NCI-H2107 treated with DMSO at 0.1 percent for 48 hours (cell line): ENCODE measurements around the gene GRK1.
A peak's percentile ranks its signal among the peaks of the same experiment; 100 is the strongest.
"Not testable (repeated sequence)": the region's sequence is repeated elsewhere in the genome, so short reads cannot be mapped to it uniquely, and the experiment has no call there.

Experiments used
- DNase-seq: peaks from one replicate; lab custom pipeline; 2025; ENCODE audit not compliant: unreplicated experiment; lab: John Stamatoyannopoulos, UW

Gene GRK1

DNA sequence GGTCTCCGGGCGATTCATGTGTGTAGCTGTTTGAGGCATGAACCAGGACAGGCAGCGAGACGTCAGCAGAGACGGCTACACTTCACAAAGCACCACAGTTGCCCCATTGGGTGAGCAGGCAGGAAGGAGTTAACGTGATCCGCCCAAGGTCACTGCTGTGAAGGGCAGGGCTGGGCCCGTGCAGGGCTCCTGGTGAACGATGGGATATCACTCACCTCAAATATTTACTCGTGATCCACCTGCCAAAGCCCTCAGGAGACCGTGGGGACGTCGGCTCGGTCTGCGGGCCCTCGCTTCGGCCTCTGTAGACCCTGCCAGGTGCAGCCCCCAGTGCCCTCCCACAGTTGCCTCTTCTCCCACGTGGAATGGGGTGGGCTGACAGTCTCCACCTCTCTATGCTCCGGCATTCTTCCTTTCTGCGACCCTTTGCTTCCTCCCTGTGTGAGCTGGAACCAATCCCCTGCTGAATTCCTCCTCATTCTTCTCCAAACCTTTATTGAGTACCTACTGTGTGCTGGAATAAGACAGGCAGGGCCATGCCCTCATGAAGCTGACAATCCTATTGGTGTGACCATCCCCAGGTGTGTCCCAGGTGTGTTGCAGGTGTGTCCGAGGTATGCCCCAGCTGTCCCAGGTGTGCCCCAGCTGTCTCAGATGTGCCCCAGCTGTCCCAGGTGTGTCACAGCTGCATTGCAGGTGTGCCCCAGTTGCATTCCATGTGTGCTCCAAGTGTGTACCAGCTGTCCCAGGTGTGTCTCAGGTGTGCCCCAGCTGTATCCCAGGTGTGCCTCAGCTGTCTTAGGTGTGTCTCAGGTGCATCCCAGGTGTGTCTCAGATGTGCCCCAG, 2.0 kb upstream of the GRK1 start:
- DNase-seq, result no peak

DNA sequence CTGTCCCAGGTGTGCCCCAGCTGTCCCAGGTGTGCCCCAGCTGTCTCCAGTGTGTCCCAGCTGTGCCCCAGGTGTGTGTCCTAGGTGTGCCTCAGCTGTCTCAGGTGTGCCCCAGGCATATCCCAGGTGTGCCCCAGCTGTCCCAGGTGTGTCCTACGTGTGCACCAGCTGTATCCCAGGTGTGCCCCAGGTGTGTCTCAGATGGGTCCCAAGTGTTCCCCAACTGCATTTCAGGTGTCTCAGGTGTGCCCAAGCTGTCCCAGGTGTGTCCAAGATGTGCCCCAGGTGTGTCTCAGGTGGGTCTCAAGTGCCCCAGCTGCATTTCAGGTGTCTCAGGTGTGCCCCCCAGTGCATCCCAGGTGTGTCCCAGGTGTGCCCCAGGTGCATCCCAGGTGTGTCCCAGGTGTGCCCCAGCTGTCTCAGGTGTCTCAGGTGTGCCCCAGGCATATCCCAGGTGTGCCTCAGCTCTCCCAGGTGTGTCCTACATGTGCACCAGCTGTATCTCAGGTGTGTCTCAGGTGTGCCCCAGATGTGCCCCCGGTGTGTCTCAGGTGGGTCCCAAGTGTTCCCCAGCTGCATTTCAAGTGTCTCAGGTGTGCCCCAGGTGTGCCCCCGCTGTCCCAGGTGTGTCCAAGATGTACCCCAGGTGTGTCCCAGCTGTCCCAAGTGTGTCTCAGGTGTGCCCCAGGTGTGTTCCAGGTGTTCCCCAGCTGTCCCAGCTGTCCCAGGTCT, 1.3 kb upstream of the GRK1 start:
- no peak for DNase-seq

DNA sequence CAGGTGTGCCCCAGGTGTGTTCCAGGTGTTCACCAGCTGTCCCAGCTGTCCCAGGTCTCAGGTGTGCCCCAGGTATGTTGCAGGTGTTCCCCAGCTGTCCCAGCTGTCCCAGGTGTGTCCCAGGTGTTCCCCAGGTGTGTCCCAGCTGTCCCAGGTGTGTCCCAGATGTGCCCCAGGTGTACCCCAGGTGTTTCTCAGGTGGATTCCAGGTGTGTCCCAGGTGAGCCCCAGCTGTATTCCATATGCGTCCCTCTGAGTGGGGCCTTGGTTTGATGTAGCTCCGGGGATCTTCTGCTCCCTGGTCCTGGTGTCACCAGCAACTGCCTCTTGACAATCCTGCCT, 719 bp upstream of the GRK1 start:
- no peak for DNase-seq

DNA sequence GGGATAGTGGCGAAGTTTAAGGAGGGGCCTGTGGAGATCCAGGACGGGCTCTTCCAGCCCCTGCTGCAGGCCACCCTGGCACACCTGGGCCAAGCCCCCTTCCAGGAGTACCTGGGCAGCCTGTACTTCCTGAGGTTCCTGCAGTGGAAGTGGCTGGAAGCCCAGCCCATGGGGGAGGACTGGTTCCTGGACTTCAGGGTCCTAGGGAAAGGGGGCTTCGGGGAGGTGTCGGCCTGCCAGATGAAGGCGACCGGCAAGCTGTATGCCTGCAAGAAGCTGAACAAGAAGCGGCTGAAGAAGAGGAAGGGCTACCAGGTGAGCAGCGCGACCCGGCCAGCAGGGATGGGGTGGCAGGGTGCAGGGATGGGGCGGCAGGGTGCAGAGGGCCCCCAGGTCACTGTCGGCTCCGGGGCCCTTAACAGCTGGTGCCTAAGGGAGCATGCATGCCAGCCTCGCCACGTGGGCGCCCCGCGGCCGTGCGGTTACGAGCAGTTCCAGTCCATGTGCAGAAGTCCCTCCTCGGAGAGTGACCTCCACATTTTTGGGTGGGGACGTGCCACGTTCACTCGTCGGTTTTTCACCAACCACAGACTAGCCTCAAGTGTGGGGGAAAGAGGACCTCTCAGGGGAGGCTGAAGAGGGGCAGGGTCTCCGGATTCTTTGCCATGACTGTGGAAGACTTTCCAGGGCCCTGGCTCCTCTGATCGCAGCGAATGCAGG, 912 bp downstream of the GRK1 start:
- DNase-seq, result no peak

DNA sequence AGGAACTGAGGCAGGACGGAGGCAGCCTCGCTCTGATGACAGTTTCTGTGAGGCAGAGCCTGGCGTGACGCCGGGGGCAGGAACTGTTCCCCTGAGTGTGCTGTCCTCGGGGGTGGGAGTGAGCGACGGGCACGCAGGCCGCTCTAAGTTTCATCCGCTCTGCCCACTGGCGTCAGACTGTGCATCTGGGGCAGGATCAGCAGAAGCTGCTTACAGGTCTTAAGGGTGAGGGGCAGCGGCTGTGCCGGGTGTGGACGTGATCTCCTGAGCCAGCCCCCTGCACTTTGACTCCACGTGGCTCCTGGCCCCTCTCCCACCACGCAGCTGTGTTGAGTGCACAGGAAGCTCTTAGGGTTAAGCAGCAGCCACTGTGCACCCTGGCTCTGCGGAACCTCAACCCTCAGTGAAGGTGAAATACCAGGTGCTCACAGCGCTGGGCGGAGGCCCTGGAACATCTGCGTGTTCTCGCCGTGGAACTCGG, 1.5 kb downstream of the GRK1 start:
- DNase-seq, result no peak

DNA sequence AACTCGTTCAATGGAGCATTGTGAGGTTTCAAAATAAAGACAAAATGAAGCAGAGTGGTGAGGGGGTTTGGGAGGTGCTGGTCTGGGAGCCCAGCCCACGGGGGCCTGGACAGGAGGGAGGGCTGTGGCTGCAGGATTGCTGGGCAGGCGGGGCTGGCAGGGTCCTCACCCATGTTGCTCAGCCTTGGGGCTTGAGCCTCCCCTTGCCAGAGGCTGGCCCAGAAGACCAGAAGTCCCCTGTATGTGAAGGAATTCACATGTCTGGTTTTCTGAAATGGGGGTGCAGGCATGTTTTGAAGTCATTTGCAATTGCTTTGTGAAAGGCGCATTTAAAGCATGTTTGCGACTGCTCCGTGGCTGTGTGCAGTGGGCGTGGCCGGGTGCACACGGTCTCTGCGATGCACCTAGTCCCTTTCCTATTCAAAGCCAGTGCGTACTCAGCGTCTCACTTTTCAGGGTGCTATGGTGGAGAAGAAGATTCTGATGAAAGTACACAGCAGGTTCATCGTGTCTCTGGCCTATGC, 2.3 kb downstream of the GRK1 start:
- DNase-seq, result no peak

DNA sequence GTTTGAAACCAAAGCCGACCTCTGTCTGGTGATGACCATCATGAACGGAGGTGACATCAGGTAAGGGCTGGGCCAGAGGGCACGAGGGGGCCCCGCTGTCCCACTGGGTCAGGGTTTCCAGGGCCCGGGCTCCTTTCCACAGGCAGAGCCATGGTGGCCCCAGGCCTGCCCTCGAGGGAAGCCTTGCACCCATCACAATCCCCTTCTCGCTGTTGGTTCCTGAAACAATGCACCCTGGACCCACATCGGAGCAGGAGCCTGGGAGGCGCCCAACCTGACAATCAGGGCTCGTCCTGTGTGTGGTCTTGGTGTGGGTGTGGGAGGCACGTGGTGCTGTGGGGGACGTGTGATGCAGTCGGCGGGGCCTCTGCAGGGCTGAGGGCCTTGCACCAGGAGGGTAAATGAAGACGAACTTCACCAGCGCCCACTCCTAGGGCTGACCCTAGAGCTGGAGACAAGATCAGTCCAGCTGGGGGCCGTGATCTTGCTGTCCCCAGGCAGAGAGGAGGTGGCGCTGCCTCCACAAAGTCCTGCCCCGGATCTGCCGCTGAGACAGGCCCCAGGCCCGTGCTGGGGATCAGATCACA, 2.8 kb downstream of the GRK1 start:
- DNase-seq, result no peak

DNA sequence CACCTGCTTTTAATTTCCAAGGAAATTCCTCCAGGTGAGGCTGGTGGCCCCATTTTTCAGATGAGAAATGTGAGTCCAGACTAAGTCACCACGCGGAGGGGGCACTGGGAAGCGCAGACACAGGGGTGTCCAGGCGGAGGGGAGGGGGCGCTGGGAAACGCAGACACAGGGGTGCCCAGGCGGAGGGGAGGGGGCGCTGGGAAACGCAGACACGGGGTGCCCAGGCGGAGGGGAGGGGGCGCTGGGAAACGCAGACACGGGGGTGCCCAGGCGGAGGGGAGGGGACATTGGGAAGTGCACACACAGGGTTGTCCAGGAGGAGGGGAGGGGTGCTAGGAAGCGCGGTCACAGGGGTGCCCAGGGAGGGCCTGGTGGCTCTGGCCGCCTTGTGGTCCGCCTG, 3.5 kb downstream of the GRK1 start:
- DNase-seq, result no peak

DNA sequence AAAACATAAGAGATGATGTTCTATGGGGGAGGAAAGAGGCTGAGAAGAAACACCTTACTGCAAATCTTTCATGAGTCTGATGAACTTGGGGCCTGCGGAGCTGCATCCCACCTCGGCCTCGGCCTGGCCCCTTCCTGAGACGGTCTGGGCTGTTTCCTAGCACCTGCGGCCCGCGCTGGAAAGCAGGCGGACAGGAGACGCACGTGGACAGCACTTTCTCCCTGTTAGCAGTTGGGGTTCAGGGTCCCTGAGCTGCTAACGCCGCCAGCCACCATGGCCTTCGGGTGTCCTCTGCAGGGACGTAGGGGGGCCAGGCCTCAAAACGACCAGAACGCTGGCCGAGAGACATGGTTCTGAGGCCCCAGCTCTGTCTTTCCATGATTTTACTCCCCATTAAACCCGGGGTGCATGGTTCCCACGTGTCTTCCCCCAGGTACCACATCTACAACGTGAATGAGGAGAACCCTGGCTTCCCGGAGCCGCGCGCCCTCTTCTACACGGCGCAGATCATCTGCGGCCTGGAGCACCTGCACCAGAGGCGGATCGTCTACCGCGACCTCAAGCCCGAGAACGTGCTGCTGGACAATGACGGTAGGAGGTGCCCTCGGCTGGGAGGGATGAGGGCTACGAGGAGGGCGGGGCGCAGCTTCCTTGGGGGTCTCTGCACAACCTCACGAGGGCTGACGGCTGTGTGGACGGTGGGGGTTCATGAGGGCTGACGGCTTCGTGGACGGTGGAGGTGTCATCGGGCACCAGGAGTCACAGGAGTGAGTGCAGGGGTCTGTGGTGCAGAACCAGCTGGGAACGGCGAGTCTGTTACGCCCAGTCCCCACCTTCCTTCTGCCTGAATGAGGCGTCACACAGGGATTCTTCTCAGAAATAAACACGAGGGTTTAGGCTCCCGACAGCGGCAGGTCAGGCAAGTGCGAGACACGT, 4.3 kb downstream of the GRK1 start:
- DNase-seq, result no peak

DNA sequence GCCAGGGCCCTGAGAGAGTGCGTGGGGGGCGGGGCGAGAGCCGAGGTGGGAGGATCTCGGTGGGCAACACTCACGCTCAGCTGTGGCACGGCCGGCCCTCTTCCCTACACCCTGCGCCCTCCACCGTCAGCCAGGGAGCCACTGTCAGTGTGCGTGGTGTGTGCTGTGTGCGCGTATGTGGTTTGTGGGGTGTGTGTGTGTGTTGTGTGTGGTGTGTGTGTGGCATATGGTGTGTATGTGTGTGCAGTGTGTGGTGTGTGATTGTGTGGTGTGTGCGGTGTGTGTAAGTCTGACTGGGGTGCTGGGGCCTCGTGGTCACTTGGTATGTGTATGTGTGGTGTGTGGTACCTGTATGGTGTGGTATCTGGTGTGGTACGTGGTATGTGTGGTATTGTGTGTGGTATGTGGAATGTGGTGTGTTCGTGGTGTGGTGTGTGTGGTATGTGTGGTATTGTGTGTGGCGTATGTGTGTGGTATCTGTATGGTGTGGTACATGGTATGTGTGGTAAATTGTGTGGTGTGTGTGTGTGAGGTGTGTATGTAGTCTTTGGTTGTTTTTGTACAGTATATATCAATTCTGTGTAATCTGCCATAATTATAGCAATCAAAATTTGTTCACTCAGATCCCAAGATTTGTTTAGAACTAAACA, 5.1 kb downstream of the GRK1 start:
- no peak for DNase-seq

DNA sequence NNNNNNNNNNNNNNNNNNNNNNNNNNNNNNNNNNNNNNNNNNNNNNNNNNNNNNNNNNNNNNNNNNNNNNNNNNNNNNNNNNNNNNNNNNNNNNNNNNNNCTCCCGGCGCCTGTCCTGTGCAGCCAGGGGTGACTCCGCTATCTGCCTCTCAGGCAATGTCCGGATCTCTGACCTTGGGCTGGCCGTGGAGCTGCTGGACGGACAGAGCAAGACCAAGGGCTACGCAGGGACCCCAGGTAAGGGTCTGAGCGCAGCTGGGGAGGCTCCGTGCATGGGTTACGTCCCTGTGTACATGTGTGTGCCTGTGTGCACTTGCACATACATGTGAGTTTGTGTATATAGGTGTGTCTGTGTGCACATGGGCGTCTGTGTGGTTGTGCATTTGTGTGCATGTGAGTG, 55.9 kb downstream of the GRK1 start:
- no peak for DNase-seq

DNA sequence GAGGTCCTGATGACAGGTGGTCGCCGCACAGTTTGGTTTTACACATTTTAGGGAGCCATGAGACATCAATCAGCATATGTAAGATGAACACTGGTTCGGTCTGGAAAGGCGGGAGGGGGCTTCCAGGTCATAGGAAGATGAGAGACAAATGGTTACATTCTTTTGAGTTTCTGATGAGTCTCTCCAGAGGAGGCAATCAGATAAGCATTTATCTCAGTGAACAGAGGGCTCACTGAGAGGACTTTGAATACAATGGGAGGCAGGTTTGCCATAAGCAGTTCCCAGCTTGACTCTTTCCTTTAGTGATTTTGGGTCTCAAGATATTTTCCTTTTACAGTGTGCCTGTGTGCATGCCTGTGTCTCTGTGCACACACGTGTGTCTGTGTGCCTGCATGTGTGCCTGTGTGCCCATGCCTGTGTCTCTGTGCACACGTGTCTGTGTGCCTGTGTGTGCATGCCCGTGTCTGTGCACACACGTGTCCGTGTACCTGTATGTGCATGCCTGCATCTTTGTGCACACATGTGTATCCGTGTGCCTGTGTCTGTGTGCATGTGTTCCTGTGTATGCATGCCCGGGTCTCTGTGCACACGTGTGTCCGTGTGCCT, 56.5 kb downstream of the GRK1 start:
- no peak for DNase-seq

DNA sequence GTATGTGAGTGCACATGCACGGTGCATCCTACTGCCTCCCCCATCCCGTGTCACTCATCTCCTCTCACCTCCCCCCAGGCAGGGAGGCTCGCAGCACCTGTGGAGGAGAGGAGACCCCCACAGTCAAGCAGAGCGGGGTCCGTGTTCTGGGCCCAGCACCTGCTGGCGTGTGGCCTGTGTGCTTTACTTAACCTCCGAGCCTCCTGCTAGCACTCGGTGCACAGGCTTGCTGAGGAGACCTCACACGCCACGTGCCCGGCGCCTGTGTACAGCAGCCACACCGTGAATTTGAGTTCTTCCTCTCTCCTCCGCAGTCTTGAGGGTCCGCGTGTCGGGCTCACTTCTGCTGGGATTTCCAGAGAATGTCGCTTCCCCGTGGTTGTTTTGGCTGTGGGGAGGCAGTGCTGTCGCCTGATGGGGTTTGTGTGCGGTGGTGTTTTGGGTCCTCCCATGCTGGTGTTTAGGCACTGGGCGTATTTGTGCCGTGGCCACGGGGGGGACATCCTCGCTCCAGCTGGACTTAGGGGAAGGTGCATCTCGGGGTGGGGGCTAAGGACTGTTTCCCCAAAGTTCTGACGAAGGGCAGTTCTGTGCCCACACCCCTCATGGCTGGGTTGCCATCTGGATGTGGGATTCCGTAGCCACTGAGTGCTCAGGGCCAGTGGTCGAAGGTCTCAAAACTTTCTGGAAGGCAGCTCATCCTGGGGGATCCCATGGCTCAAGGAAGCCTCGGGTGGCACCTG, 57.2 kb downstream of the GRK1 start:
- no peak for DNase-seq

DNA sequence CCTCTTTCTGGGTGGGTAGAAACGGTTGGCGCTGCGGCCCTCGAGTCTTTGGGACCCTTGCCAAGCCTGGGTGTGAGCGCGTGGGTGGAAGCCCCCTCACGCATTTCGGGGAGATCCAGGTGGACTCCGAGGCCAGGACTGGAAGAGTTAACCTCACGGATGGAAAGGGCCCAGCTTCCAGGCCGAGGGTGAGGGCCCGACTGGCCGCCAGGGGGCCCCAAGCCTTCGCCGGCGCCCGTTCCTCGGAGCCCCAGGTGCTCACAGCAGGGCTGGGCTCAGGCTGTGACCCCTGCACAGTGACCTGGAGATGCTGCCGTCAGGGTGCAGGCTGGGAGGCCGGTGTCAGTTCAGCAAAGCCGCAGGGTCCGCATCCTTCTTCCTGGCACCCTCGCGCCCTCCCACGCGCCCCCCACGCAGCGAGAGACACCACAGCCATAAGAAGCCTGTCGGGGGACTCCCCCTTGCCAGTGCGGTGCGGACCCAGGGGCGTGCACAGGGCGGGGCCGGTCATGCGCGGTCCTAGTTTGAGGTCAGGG, 57.8 kb downstream of the GRK1 start:
- DNase-seq, result peak; percentile 26

DNA sequence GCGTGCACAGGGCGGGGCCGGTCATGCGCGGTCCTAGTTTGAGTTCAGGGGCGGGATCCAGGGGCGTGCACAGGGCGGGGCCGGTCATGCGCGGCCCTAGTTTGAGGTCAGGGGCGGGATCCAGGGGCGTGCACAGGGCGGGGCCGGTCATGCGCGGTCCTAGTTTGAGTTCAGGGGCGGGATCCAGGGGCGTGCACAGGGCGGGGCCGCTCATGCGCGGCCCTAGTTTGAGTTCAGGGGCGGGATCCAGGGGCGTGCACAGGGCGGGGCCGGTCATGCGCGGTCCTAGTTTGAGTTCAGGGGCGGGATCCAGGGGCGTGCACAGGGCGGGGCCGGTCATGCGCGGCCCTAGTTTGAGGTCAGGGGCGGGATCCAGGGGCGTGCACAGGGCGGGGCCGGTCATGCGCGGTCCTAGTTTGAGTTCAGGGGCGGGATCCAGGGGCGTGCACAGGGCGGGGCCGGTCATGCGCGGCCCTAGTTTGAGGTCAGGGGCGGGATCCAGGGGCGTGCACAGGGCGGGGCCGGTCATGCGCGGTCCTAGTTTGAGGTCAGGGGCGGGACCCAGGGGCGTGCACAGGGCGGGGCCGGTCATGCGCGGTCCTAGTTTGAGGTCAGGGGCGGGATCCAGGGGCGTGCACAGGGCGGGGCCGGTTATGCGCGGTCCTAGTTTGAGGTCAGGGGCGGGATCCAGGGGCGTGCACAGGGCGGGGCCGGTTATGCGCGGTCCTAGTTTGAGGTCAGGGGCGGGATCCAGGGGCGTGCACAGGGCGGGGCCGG, 58.5 kb downstream of the GRK1 start:
- DNase-seq, result not testable (repeated sequence)

DNA sequence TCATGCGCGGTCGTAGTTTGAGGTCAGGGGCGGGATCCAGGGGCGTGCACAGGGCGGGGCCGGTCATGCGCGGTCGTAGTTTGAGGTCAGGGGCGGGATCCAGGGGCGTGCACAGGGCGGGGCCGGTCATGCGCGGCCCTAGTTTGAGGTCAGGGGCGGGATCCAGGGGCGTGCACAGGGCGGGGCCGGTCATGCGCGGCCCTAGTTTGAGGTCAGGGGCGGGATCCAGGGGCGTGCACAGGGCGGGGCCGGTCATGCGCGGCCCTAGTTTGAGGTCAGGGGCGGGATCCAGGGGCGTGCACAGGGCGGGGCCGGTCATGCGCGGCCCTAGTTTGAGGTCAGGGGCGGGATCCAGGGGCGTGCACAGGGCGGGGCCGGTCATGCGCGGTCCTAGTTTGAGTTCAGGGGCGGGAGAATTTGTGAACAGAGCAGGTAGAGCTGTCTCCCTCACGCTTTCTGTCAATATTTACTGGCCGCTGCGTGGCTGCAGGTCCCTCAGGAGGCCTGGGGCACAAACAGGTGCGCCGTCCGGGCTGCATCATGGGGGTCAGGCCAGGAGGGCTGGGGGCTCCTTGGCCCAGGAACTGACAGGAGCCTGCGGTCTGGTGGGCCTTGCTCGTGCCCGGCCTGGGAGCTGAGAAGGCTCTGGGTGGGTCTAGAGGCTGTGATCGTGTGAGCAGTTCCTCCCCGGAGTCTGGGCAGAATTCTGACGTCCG, 59.2 kb downstream of the GRK1 start:
- not testable (repeated sequence) for DNase-seq

DNA sequence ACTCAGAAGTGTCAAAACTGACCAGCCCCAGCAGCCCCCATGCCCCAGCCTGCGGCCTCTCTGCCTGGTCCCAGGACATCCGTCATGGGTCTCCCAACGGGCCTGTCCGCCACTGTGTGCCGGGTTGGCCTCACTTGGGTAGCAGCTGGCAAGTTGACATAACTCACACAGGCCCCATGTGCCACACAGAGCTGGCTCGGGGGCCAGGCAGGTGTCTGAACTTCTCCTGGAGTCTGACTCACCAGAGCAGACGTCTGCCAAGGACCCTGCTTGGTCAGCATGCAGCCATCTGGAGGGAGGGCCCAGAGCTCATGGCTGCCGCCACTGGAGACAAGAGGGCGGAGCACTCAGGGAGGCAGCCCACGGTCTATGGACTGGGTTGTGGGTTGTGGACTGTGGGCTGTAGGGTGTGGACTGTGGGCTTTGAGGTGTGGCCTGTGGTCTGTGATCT, 60.0 kb downstream of the GRK1 start:
- DNase-seq, result no peak
